PC-3 (cell line): Measurements from ENCODE around the gene CNTN1. TPM values are rescaled to one million over a fixed set of nuclear protein-coding genes. Genes with fewer than 3 reads are reported as not detected.
A peak's percentile ranks its signal among the peaks of the same experiment; 100 is the strongest.

ENCODE experiments used
- ATAC-seq: fragments of 200-7000 bp; cut with Tn5 transposase; 2 replicates; pipeline ENCODE4 v1.9.1; 2020; ENCODE audit warnings: mild to moderate bottlenecking, moderate library complexity
- BruUV-seq: library from RNA; stranded (reverse); fragments of 400-500 nt; replicated peaks from 2 replicates; lab custom pipeline; 2021; lab: Mats Ljungman, UMichigan
- CTCF ChIA-PET: fragments of 300-600 bp; sonication (Branson Sonifier 250); formaldehyde crosslinking; loops from one replicate; lab custom pipeline; 2022; ENCODE audit warnings: antibody characterized with exemption; lab: Charles Lee
- POLR2A ChIA-PET: fragments of 300-600 bp; sonication (Branson Sonifier 250); formaldehyde crosslinking; loops from one replicate; lab custom pipeline; 2022; ENCODE audit warnings: antibody characterized with exemption; ENCODE audit not compliant: unreplicated experiment; lab: Charles Lee
- DNase-seq: peaks from one replicate; pipeline ENCODE4 v3.0.0-alpha.2; 2015
- H2AFZ ChIP-seq: fragments of 300-600 bp; sonication (generic); 2 replicates; pipeline ENCODE4 v1.6.0; 2016; ENCODE audit warnings: antibody characterized with exemption, low read length
- H3F3A ChIP-seq: fragments of 300-600 bp; sonication (generic); one replicate; pipeline ENCODE4 v1.6.0; 2017; ENCODE audit warnings: antibody characterized with exemption, low read length, control low read depth, mild to moderate bottlenecking; ENCODE audit not compliant: unreplicated experiment
- H3K27ac ChIP-seq: fragments of 300-600 bp; sonication (generic); 2 replicates; pipeline ENCODE4 v1.5.1; 2016; ENCODE audit warnings: mild to moderate bottlenecking, low read length
- H3K27me3 ChIP-seq: fragments of 300-600 bp; sonication (generic); 2 replicates; pipeline ENCODE4 v1.6.1; 2016; ENCODE audit warnings: low read length, mixed read lengths
- H3K36me3 ChIP-seq: fragments of 300-600 bp; sonication (generic); 2 replicates; pipeline ENCODE4 v1.6.1; 2016; ENCODE audit warnings: low read depth, mixed run types, low read length, mixed read lengths
- H3K4me1 ChIP-seq: fragments of 300-600 bp; sonication (generic); 2 replicates; pipeline ENCODE4 v1.5.1; 2016; ENCODE audit warnings: low read length; ENCODE audit not compliant: insufficient read depth
- H3K4me2 ChIP-seq: fragments of 300-600 bp; sonication (generic); 2 replicates; pipeline ENCODE4 v1.6.0; 2016; ENCODE audit warnings: low read length
- H3K4me3 ChIP-seq: fragments of 300-600 bp; sonication (generic); 2 replicates; pipeline ENCODE4 v1.5.1; 2016; ENCODE audit warnings: mild to moderate bottlenecking, low read length, mixed read lengths
- H3K79me2 ChIP-seq: fragments of 300-600 bp; sonication (generic); 2 replicates; pipeline ENCODE4 v1.6.1; 2017; ENCODE audit warnings: low read length, mixed read lengths
- H3K9ac ChIP-seq: fragments of 300-600 bp; sonication (generic); 2 replicates; pipeline ENCODE4 v1.6.0; 2016; ENCODE audit warnings: mild to moderate bottlenecking, low read length
- H3K9me2 ChIP-seq: fragments of 300-600 bp; sonication (generic); replicated peaks from 2 replicates; pipeline ENCODE4 v1.6.1; 2016; ENCODE audit warnings: mixed run types, low read length, mixed read lengths
- H3K9me3 ChIP-seq: fragments of 300-600 bp; sonication (generic); 2 replicates; pipeline ENCODE4 v1.6.1; 2016; ENCODE audit warnings: low read length, mixed read lengths
- H4K20me1 ChIP-seq: fragments of 300-600 bp; sonication (generic); 2 replicates; pipeline ENCODE4 v1.6.1; 2016; ENCODE audit warnings: low read length, mixed read lengths
- EZH2 ChIP-seq: fragments of 300-600 bp; sonication (generic); IDR thresholded peaks from one replicate; pipeline ENCODE4 v1.6.1; 2017; ENCODE audit warnings: antibody characterized with exemption, mild to moderate bottlenecking, low read length; ENCODE audit not compliant: unreplicated experiment
- EZH2phosphoT487 ChIP-seq: fragments of 300-600 bp; sonication (generic); IDR thresholded peaks from 2 replicates; pipeline ENCODE4 v1.6.1; 2018; ENCODE audit warnings: mild to moderate bottlenecking, antibody characterized with exemption, low read length, borderline replicate concordance
- intact Hi-C: fragments of 100-400 bp; cut with micrococcal nuclease; formaldehyde crosslinking; loops from 2 replicates; pipeline ENCODE4 v1.9.0; 2023
- total RNA-seq: library from RNA; depleted of rRNA; stranded (reverse); fragments of >200 nt; gene quantifications from 2 replicates; pipeline ENCODE4 v1.2.3, GENCODE V29; 2014
- TF ChIP-seq, protein P1 (sequence below): fragments of 300-600 bp; sonication (generic); conservative IDR thresholded peaks from 2 replicates; pipeline ENCODE4 v1.5.1; 2017; ENCODE audit warnings: antibody characterized with exemption, low read depth, mild to moderate bottlenecking, low read length

Gene CNTN1
- total RNA-seq, 1 experiment from 2014 or later = not detected

- Histone ChIP-seq H2AFZ (no peak overlapping the region), H3K36me3 (no peaks in the 10 kb centered on the region), H3K27ac (no peak overlapping the region), H3K9ac (no peak overlapping the region), H3K79me2 (no peaks in the 10 kb centered on the region), H3K4me3 (no peak overlapping the region), H3F3A (no peaks in the 10 kb centered on the region), H3K9me2 (no peaks in the 10 kb centered on the region), H3K9me3 (no peaks in the 10 kb centered on the region), H4K20me1 (no peaks in the 10 kb centered on the region), H3K4me2 (no peak overlapping the region), H3K4me1 (no peaks in the 10 kb centered on the region), H3K27me3 (peaks cover 39% of the 10 kb centered on the region)
- intact Hi-C loops = no loop called here
- POLR2A ChIA-PET = no interaction called here
- TF ChIP-seq EZH2phosphoT487 (no peak), EZH2 (no peak)
- TF ChIP-seq, protein P1, sequence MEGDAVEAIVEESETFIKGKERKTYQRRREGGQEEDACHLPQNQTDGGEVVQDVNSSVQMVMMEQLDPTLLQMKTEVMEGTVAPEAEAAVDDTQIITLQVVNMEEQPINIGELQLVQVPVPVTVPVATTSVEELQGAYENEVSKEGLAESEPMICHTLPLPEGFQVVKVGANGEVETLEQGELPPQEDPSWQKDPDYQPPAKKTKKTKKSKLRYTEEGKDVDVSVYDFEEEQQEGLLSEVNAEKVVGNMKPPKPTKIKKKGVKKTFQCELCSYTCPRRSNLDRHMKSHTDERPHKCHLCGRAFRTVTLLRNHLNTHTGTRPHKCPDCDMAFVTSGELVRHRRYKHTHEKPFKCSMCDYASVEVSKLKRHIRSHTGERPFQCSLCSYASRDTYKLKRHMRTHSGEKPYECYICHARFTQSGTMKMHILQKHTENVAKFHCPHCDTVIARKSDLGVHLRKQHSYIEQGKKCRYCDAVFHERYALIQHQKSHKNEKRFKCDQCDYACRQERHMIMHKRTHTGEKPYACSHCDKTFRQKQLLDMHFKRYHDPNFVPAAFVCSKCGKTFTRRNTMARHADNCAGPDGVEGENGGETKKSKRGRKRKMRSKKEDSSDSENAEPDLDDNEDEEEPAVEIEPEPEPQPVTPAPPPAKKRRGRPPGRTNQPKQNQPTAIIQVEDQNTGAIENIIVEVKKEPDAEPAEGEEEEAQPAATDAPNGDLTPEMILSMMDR = no peak
- BruUV-seq = no TSS peak
- ATAC-seq = no peak
- no peak for DNase-seq
- CTCF ChIA-PET = no interaction called here
Measured at GRCh38 chr12:40693207-40693821, 1.1 kb downstream of the CNTN1 start.

- Histone ChIP-seq H3K36me3 (no peaks in the 10 kb centered on the region), H3K79me2 (no peaks in the 10 kb centered on the region), H4K20me1 (no peaks in the 10 kb centered on the region), H3K9ac (no peak overlapping the region), H3K4me3 (no peak overlapping the region), H3F3A (no peaks in the 10 kb centered on the region), H3K4me1 (no peaks in the 10 kb centered on the region), H3K9me3 (no peaks in the 10 kb centered on the region), H3K27ac (no peak overlapping the region), H2AFZ (no peak overlapping the region), H3K4me2 (no peak overlapping the region), H3K27me3 (peaks cover 34% of the 10 kb centered on the region), H3K9me2 (no peaks in the 10 kb centered on the region)
- TF ChIP-seq, protein P1 = no peak
- no peak for TF ChIP-seq EZH2phosphoT487
- no peak for TF ChIP-seq EZH2
- intact Hi-C loops = no loop called here
- no TSS peak for BruUV-seq
- CTCF ChIA-PET = no interaction called here
- DNase-seq (peak; percentile 42), ATAC-seq (peak; percentile 48)
- POLR2A ChIA-PET = no interaction called here
Measured at GRCh38 chr12:40697566-40698259, 5.5 kb downstream of the CNTN1 start.

GRCh38 chr12:40701756-40702155 is 9.5 kb downstream of the CNTN1 start:
- Histone ChIP-seq H3K9me3 (no peaks in the 10 kb centered on the region), H3F3A (no peaks in the 10 kb centered on the region), H2AFZ (no peak overlapping the region), H3K9me2 (no peaks in the 10 kb centered on the region), H3K27ac (no peak overlapping the region), H3K4me2 (no peak overlapping the region), H3K36me3 (no peaks in the 10 kb centered on the region), H3K79me2 (no peaks in the 10 kb centered on the region), H4K20me1 (no peaks in the 10 kb centered on the region), H3K27me3 (peaks cover 12% of the 10 kb centered on the region), H3K4me1 (no peaks in the 10 kb centered on the region), H3K4me3 (no peak overlapping the region), H3K9ac (no peak overlapping the region)
- TF ChIP-seq EZH2phosphoT487 = no peak
- TF ChIP-seq, protein P1 = no peak
- TF ChIP-seq EZH2 = no peak
- no TSS peak for BruUV-seq
- ATAC-seq = no peak
- ChIA-PET POLR2A (no interaction called here), CTCF (no interaction called here)
- DNase-seq = no peak
- intact Hi-C loops = no loop called here
